Motor neuron (in vitro differentiated cells): ENCODE results near the gene PRDM1. TPM values are rescaled to one million over a fixed set of nuclear protein-coding genes. Genes with fewer than 3 reads are reported as not detected.

ENCODE experiments used
- ATAC-seq, 8 experiments: fragments of 200-7000 bp; cut with Tn5 transposase; replicated peaks in 6 of 8; 2 replicates each; pipeline ENCODE4 v1.8.0; 2021; ENCODE audit warnings: mild to moderate bottlenecking in 8 of 8, moderate library complexity in 8 of 8
- H3K27ac ChIP-seq, 2 donors: fragments of 250-450 bp; sonication (Bioruptor Pico); 2 replicates each; pipeline ENCODE4 v1.9.0; 2021; ENCODE audit warnings: antibody characterized with exemption in 2 of 2, mild to moderate bottlenecking in 2 of 2, moderate library complexity in 1 of 2
- H3K4me1 ChIP-seq, 2 donors: fragments of 250-450 bp; sonication (Bioruptor Pico); replicated peaks in 1 of 2; 2 replicates each; pipeline ENCODE4 v1.6.1; 2021; ENCODE audit warnings: antibody characterized with exemption in 2 of 2, mild to moderate bottlenecking in 2 of 2, moderate library complexity in 1 of 2
- H3K4me3 ChIP-seq, 5 donors: fragments of 250-450 bp; sonication (Bioruptor Pico); 2 replicates each; pipeline ENCODE4 v1.9.0; 2021; ENCODE audit warnings: antibody characterized with exemption in 5 of 5, mild to moderate bottlenecking in 5 of 5, moderate library complexity in 4 of 5
- WGBS, 10 experiments: fragments of 450-650 bp; shearing (Covaris generic); methylation state at CpG; one replicate each; pipeline ENCODE4 v1.0.0; 2022; 5-methylcytosine and 5-hydroxymethylcytosine counted together
- in situ Hi-C, 9 experiments: fragments of 400-800 bp; cut with MboI; loops; one replicate each; pipeline ENCODE4 v1.15.0; 2021; ENCODE audit warnings: low sequenced_read_pairs in 9 of 9, low pct_unique_long_range_greater_than_20kb in 2 of 9; ENCODE audit not compliant: unreplicated experiment in 9 of 9
- total RNA-seq, 8 experiments: library from RNA; unstranded; fragments of 300-600 nt; gene quantifications; 2 replicates each; pipeline versions ENCODE4 v1.2.3 to v1.2.4, GENCODE V29; 2022

PRDM1 gene
- 1 to 10 TPM in 5 of 8 experiments, under 1 TPM in 3; 0.23 to 4.3 (median 2.0) TPM for total RNA-seq

DNA sequence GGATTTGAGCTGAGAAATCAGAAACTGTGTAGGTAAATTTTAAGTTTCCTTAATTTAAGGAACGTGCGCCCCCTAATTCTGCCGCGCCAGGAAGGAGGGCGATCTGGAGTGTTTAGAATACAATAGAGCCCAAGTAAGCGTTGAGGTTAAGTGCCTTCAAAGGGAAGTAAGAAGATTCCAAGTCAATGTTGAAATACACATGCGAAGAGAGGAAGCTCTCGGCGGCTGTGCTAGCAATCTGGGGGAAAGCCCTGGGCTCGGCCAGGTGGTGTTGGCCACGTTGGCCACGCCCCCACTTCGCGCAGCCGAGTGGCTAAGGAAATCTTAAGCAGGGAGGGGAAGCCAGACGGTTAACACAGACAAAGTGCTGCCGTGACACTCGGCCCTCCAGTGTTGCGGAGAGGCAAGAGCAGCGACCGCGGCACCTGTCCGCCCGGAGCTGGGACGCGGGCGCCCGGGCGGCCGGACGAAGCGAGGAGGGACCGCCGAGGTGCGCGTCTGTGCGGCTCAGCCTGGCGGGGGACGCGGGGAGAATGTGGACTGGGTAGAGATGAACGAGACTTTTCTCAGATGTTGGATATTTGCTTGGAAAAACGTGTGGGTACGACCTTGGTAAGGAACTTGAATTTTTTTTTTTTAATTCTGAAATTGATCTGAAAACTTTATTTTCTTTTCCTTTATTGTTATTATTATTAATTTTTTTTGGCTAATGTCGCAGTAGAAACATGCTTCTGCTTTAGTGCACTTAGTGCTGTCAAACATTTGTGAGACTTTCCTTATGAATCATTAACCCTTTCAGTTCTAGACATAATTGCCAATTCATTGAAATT, at the start of gene PRDM1:
Gene PRDM1, plus strand, starts transcription at position 353 of the 830 bp plus-strand sequence. Its CDS starts 218 bp downstream, at position 571.
- no peak within 1 kb of the TSS for H3K27ac ChIP-seq
- peak; percentile 76 to 97 (median 94) for ATAC-seq
- WGBS, 10 experiments = 0 to 15% (median 3%) methylated on average over 3 to 16 of the region's 44 CpGs

GRCh38 chr6:106037060-106037459, 49.1 kb upstream of the PRDM1 start:
- Histone ChIP-seq H3K4me3 (no peak overlapping the region), H3K27ac (no peak overlapping the region), H3K4me1 (peaks cover 0 to 7% of the 10 kb centered on the region in 2 donors)
- ATAC-seq = no peak
- in situ Hi-C loops = no loop called here

More for the DNA sequence above, at the start of gene PRDM1:
- peaks cover 0 to 4% of the 10 kb centered on the region in 2 donors for H3K4me1 ChIP-seq
- peak within 1 kb of the TSS; percentile 23 to 37 (median 28) for H3K4me3 ChIP-seq
- in situ Hi-C loops = loop anchor here in 2 of 9 experiments (25.0 kb wide), 2 partner anchors 349 to 599 kb away; no protein-coding TSS in a partner anchor

- ATAC-seq = peak in 5 of 8 experiments; percentile 24 to 59 (median 46)
- WGBS, 10 experiments = 36 to 100% (median 87%) methylated on average over 1 to 5 of the region's 6 CpGs; no CpG with 5 or more reads in 1 of the 10 experiments
- Histone ChIP-seq H3K27ac (no peak overlapping the region), H3K4me3 (no peak overlapping the region), H3K4me1 (peaks cover 0 to 7% of the 10 kb centered on the region in 2 donors)
- in situ Hi-C loops = no loop called here
These were observed 46.1 kb upstream of the PRDM1 start for GRCh38 chr6:106039897-106040592.

GRCh38 chr6:106044151-106044550, 42.0 kb upstream of the PRDM1 start:
- Histone ChIP-seq H3K4me1 (peaks cover 3 to 7% of the 10 kb centered on the region in 2 donors), H3K27ac (no peak overlapping the region), H3K4me3 (no peak overlapping the region)
- no peak for ATAC-seq
- in situ Hi-C loops = no loop called here
- WGBS, 10 experiments = 67 to 100% (median 86%) methylated on average over 1 of the region's 1 CpG; no CpG with 5 or more reads in 3 of the 10 experiments

DNA sequence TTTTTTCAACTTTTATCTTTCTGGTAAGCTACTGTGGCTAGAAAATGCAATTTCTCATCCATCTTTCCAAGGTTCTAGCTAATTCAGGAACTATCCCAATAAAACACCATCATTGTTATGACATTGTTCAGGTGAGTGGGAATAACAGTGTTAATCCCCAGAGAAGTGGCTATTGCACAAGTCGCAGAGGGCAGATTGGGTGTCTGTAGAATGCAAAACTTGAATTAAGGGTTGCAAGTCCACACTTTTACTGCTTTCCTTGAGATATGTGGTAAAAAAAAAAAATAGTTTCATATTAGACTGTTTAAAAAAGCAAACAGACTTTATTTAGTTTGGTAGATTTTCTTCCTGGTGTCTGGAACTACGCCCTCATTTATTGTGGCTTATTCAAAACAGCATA, 41.1 kb upstream of the PRDM1 start:
- peaks cover 3 to 4% of the 10 kb centered on the region in 2 donors for H3K4me1 ChIP-seq
- H3K27ac ChIP-seq = no peak overlapping the region
- ATAC-seq = no peak
- H3K4me3 ChIP-seq = no peak overlapping the region
- in situ Hi-C loops = no loop called here
- WGBS, 10 experiments = 89 to 100% (median 100%) methylated on average over 1 to 2 of the region's 2 CpGs; no CpG with 5 or more reads in 2 of the 10 experiments

- Histone ChIP-seq H3K27ac (no peak overlapping the region), H3K4me1 (peaks cover 0 to 3% of the 10 kb centered on the region in 2 donors), H3K4me3 (no peak overlapping the region)
- in situ Hi-C loops = no loop called here
- ATAC-seq = peak in 1 of 8 experiments; percentile 53
- 47 to 100% (median 86%) methylated on average over 1 to 10 of the region's 10 CpGs; no CpG with 5 or more reads in 1 of the 10 experiments for WGBS, 10 experiments
These were observed 39.9 kb upstream of the PRDM1 start for GRCh38 chr6:106046116-106046853.

- H3K4me1 ChIP-seq = peaks cover 0 to 3% of the 10 kb centered on the region in 2 donors
- H3K4me3 ChIP-seq = no peak overlapping the region
- in situ Hi-C loops = no loop called here
- ATAC-seq = no peak
- 71 to 100% (median 80%) methylated on average over 1 of the region's 1 CpG; no CpG with 5 or more reads in 1 of the 10 experiments for WGBS, 10 experiments
- H3K27ac ChIP-seq = no peak overlapping the region
These were observed 39.3 kb upstream of the PRDM1 start for GRCh38 chr6:106046854-106047200.

DNA sequence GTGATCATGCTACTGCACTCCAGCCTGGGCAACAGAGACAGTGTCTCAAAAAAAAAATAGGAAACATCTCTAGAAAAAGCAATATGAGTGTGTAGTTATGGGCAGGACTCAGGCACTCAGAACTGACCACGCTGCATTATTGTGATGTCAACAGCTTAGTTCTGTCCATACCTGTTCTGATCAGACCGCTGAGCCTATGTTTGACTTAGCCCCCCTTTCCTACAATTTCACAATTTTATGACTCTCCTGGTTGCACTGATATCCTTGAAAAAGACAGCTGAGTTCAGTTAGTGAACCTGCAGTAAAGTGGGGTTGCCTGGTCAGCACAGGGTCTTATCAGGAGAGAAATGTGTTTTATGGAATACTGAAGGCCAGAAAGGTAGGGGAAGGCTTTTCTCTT, 37.8 kb upstream of the PRDM1 start:
- ATAC-seq = no peak
- in situ Hi-C loops = no loop called here
- H3K4me1 ChIP-seq = peaks cover 0 to 3% of the 10 kb centered on the region in 2 donors
- 40 to 100% (median 91%) methylated on average over 1 to 2 of the region's 2 CpGs; no CpG with 5 or more reads in 2 of the 10 experiments for WGBS, 10 experiments
- H3K4me3 ChIP-seq = no peak overlapping the region
- H3K27ac ChIP-seq = no peak overlapping the region

- WGBS, 10 experiments = 50 to 100% (median 63%) methylated on average over 1 to 4 of the region's 4 CpGs; no CpG with 5 or more reads in 1 of the 10 experiments
- no peak for ATAC-seq
- peaks cover 0 to 3% of the 10 kb centered on the region in 2 donors for H3K4me1 ChIP-seq
These were observed 35.6 kb upstream of the PRDM1 start for GRCh38 chr6:106050538-106050937.

GRCh38 chr6:106051226-106051625, 34.9 kb upstream of the PRDM1 start:
- H3K27ac ChIP-seq = no peak overlapping the region
- 17 to 75% (median 60%) methylated on average over 1 to 2 of the region's 3 CpGs; no CpG with 5 or more reads in 1 of the 10 experiments for WGBS, 10 experiments
- in situ Hi-C loops = no loop called here
- H3K4me1 ChIP-seq = peaks cover 0 to 1% of the 10 kb centered on the region in 2 donors
- no peak overlapping the region for H3K4me3 ChIP-seq
- ATAC-seq = no peak

More at GRCh38 chr6:106050538-106050937, 35.6 kb upstream of the PRDM1 start:
- Histone ChIP-seq H3K27ac (no peak overlapping the region), H3K4me3 (no peak overlapping the region)
- in situ Hi-C loops = no loop called here

GRCh38 chr6:106053484-106054205, 32.5 kb upstream of the PRDM1 start:
- in situ Hi-C loops = no loop called here
- peak in 1 of 8 experiments; percentile 36 for ATAC-seq
- Histone ChIP-seq H3K27ac (no peak overlapping the region), H3K4me1 (no peaks in the 10 kb centered on the region), H3K4me3 (no peak overlapping the region)
- 0 to 82% (median 34%) methylated on average over 1 to 2 of the region's 3 CpGs; no CpG with 5 or more reads in 4 of the 10 experiments for WGBS, 10 experiments

DNA sequence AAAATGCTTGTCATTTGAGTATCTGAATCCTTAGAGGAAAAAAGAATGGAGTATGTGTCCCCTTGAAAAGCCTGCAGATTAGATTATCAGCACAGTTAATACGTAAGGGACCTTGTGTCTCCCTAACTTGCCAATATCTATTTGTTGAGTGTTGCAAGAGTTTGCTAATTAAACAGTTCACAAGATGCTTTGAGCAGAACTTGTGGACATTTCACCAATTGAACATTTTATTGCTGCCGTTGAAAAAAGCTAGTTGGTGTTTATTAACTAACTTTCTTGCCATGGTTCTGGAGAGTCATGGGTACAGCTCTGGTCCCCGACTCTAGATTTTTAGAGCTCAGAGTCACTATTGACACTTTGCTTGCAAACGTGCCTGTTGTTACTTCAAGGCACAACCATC, 30.6 kb upstream of the PRDM1 start:
- ATAC-seq = no peak
- WGBS, 10 experiments = 38 to 93% (median 80%) methylated on average over 2 to 4 of the region's 4 CpGs
- no peaks in the 10 kb centered on the region for H3K4me1 ChIP-seq
- H3K4me3 ChIP-seq = no peak overlapping the region
- in situ Hi-C loops = no loop called here
- no peak overlapping the region for H3K27ac ChIP-seq
